Measurements from ENCODE around the gene ZNF667. TPM values are rescaled to one million over a fixed set of nuclear protein-coding genes. Genes with fewer than 3 reads are reported as not detected.
A peak's percentile ranks its signal among the peaks of the same experiment; 100 is the strongest.

The ZNF667 gene
- total RNA-seq (1 to 10 TPM; 1.9 to 7.7 (median 4.7) TPM), polyA plus RNA-seq (1 to 10 TPM; 2.2 to 4.3 TPM)
- long read RNA-seq, donor 1, partial matches to known transcripts: 0 of 10 reads
- long read RNA-seq, donor 1, other reads (novel, unspliced or antisense): 7 of 10 reads
- long read RNA-seq, donor 2, full-length matches to known transcripts: 13 of 20 reads
- long read RNA-seq, donor 2, partial matches to known transcripts: 2 of 20 reads
- long read RNA-seq, donor 2, other reads (novel, unspliced or antisense): 5 of 20 reads
- long read RNA-seq, donor 3, transcript ZNF667-201 (5 exons, 3,832 nt): major isoform, 5 of 16 reads
- long read RNA-seq, donor 3, partial matches to known transcripts: 2 of 16 reads
- long read RNA-seq, donor 3, other reads (novel, unspliced or antisense): 9 of 16 reads

DNA sequence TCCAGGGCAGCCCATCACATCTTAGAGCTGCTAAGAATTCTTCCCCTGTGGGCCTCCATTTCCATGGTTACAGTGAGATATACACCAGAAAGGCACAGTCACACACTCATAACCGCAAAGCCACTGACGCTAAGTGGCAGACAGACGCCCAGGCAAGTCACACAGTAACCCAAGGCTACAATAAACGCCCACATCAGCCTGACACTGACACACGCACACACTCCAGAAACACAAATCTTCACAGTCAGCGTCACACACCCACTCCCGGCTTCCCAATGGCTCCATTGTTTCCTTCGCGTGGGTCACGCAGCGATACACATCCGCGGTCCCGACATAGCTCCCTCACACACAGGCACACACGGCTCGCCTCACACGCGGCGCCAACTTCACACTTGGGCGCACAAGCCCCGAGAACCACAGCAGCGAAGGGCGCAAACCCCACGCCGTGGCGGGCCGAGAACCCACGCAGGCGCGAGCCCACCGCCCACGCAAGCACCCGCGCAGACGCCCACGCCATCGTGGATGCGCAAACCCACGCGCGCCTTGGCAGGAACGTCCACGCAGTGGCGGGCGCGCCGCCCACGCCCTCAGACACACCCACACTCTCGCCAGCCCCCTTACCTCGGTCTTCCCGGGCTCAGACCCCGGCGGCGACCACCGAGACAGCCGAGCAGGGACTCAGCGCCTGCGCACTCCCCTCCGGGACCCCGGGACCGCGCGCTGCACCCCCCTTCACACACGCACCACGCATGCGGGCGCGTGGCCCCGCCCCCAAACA is at the start of gene ZNF667:
Gene ZNF667, minus strand, starts transcription at position 695 of the 778 bp plus-strand sequence. CDS start 14,975 bp downstream, outside the sequence.
- Histone ChIP-seq H3K4me3 (peak within 1 kb of the TSS; percentile 58 to 95 (median 80)), H3K27me3 (no peaks in the 10 kb centered on the region), H3K27ac (peak within 1 kb of the TSS; percentile 4 to 93 (median 84)), H3K4me1 (peaks cover 0 to 29% (median 14%) of the 10 kb centered on the region in 12 donors), H3K36me3 (peaks cover 0 to 6% (median 1%) of the 10 kb centered on the region in 9 donors), H3K9me3 (peaks cover 0 to 44% (median 1%) of the 10 kb centered on the region in 12 donors)
- DNase-seq: peak in 2 of 5 donors; percentile 19 to 33
- intact Hi-C loops (cut with DNase I): loop anchor here in 5 of 10 donors (5.0 to 10.0 kb wide), 4 partner anchors 60 to 82 kb away; partner anchors contain the start of genes ZNF583 (in 4 of the 5), ZFP28 (in 1 of the 5) and ZNF582 (in 1 of the 5)
- ATAC-seq: peak in 2 of 4 donors; percentile 0 to 5
- 0 to 1% (median 0%) methylated on average over 55 to 69 of the region's 69 CpGs for WGBS, 4 donors
- peak in 1 of 2 donors; percentile 30 for TF ChIP-seq POLR2A (IDR thresholded peaks at IDR 0.05)
- TF ChIP-seq, protein P1, sequence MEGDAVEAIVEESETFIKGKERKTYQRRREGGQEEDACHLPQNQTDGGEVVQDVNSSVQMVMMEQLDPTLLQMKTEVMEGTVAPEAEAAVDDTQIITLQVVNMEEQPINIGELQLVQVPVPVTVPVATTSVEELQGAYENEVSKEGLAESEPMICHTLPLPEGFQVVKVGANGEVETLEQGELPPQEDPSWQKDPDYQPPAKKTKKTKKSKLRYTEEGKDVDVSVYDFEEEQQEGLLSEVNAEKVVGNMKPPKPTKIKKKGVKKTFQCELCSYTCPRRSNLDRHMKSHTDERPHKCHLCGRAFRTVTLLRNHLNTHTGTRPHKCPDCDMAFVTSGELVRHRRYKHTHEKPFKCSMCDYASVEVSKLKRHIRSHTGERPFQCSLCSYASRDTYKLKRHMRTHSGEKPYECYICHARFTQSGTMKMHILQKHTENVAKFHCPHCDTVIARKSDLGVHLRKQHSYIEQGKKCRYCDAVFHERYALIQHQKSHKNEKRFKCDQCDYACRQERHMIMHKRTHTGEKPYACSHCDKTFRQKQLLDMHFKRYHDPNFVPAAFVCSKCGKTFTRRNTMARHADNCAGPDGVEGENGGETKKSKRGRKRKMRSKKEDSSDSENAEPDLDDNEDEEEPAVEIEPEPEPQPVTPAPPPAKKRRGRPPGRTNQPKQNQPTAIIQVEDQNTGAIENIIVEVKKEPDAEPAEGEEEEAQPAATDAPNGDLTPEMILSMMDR (IDR thresholded peaks at IDR 0.05): no peak

DNA sequence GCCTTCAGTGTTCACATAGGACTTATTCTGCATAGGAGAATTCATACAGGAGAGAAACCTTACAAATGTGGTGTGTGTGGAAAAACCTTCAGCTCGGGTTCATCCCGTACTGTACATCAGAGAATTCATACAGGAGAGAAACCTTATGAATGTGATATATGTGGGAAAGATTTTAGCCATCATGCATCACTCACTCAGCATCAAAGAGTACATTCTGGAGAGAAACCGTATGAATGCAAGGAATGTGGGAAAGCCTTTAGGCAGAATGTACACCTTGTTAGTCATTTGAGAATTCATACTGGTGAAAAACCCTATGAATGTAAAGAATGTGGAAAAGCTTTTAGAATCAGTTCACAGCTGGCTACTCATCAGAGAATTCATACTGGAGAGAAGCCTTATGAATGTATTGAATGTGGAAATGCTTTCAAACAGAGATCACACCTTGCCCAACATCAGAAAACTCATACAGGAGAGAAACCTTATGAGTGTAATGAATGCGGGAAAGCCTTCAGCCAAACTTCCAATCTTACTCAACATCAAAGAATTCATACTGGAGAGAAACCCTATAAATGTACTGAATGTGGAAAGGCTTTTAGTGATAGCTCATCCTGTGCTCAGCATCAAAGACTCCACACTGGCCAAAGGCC is 48.2 kb upstream of the ZNF667 start:
- Histone ChIP-seq H3K9me3 (peaks cover 20 to 100% (median 99%) of the 10 kb centered on the region in 12 donors), H3K4me3 (no peak overlapping the region), H3K27ac (no peak overlapping the region), H3K4me1 (no peaks in the 10 kb centered on the region), H3K27me3 (no peaks in the 10 kb centered on the region), H3K36me3 (peaks cover 0 to 70% (median 17%) of the 10 kb centered on the region in 9 donors)
- intact Hi-C loops (cut with DNase I): no loop called here
- WGBS, 4 donors: 85 to 98% (median 92%) methylated on average over 4 of the region's 4 CpGs
- ATAC-seq: no peak
- DNase-seq: no peak
- no peak for TF ChIP-seq POLR2A (IDR thresholded peaks at IDR 0.05)
- TF ChIP-seq, protein P1 (IDR thresholded peaks at IDR 0.05): no peak

DNA sequence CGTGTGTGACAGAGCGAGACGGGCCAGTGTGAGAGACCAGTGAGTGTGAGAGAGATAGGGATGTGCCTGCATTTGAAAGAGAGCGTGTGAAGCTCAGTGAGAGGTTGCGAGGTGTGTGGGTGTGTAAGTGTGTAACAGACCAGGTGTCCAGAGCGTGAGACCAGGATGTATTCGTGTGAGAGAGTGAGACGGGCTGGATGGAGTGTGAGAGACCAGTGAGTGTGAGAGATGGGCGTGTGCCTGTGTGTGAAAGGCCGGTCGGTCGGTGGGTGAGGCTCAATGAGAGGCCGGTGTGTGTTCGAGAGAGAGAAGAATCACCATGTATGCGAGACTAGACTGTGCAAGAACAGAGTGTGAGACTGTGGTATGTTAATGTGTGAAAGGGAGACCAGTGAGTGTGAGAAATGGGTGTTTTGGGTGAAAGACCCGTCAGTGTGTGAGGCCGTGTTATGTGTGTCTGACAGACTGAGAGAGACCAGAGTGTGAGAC is 31.2 kb upstream of the ZNF667 start:
- Histone ChIP-seq H3K36me3 (peaks cover 0 to 19% (median 6%) of the 10 kb centered on the region in 9 donors), H3K27ac (peak overlapping the region in 11 of 12 donors; percentile 92 to 100 (median 98)), H3K27me3 (no peaks in the 10 kb centered on the region), H3K4me1 (peaks cover 0 to 13% (median 6%) of the 10 kb centered on the region in 12 donors), H3K4me3 (peak overlapping the region; percentile 35 to 87 (median 73)), H3K9me3 (peaks cover 0 to 52% (median 5%) of the 10 kb centered on the region in 12 donors)
- 4 to 5% (median 4%) methylated on average over 17 of the region's 17 CpGs for WGBS, 4 donors
- intact Hi-C loops (cut with DNase I): loop anchor here in 4 of 10 donors (2.0 to 10.0 kb wide), 4 partner anchors 30 to 164 kb away; partner anchors contain the start of genes ZNF582 (in 2 of the 4), ZFP28 (in 1 of the 4) and ZNF835 (in 1 of the 4)
- TF ChIP-seq, protein P1 (IDR thresholded peaks at IDR 0.05): no peak
- no peak for TF ChIP-seq POLR2A (IDR thresholded peaks at IDR 0.05)
- ATAC-seq (no peak), DNase-seq (peak in 2 of 5 donors; percentile 7 to 27)
